DND-41 (cell line): ENCODE results near the gene INPP5A.

Experiments used
- CTCF ChIP-seq: IDR thresholded peaks from 2 replicates; pipeline ENCODE4 v1.5.1; 2012; ENCODE audit warnings: borderline replicate concordance, low read length, moderate library complexity, mild to moderate bottlenecking; ENCODE audit not compliant: poor library complexity, severe bottlenecking; ENCODE audit errors: extremely low read depth
- EZH2 ChIP-seq: IDR thresholded peaks from 3 replicates; pipeline ENCODE4 v1.6.1; 2012; ENCODE audit warnings: borderline replicate concordance, low read depth, mild to moderate bottlenecking, moderate library complexity, low read length, inconsistent platforms; ENCODE audit not compliant: severe bottlenecking

GRCh38 chr10:132675031-132675740 lies 137.6 kb downstream of the INPP5A start:
- no peak for TF ChIP-seq CTCF
- TF ChIP-seq EZH2, result no peak
